HG02885 (cell line): ENCODE results near the gene C12orf57.
A peak's percentile ranks its signal among the peaks of the same experiment; 100 is the strongest.
"Not testable (repeated sequence)": the region's sequence is repeated elsewhere in the genome, so short reads cannot be mapped to it uniquely, and the experiment has no call there.

Experiments used
- ATAC-seq: cut with Tn5 transposase; IDR thresholded peaks from one replicate; pipeline ENCODE4 v1.9.1; 2021; ENCODE audit warnings: mild to moderate bottlenecking; ENCODE audit not compliant: unreplicated experiment, poor library complexity

Gene C12orf57

GRCh38 chr12:6943722-6944380, at the start of gene C12orf57, which contains the start of gene RNU7-1:
Gene C12orf57, plus strand, starts transcription at chr12:6944022. Its CDS starts 100 bp downstream, at chr12:6944122.
Gene RNU7-1, plus strand, starts transcription at chr12:6943816.
- ATAC-seq = peak; percentile 42

- ATAC-seq = no peak
Observed at GRCh38 chr12:6894321-6894720, 49.5 kb upstream of the C12orf57 start.

- no peak for ATAC-seq
Observed at GRCh38 chr12:6896846-6897435, 46.9 kb upstream of the C12orf57 start.

- no peak for ATAC-seq
Observed at GRCh38 chr12:6899427-6899826, 44.4 kb upstream of the C12orf57 start.

- no peak for ATAC-seq
Observed at GRCh38 chr12:6899837-6900519, 43.8 kb upstream of the C12orf57 start.

GRCh38 chr12:6902448-6902847, 41.4 kb upstream of the C12orf57 start:
- no peak for ATAC-seq

GRCh38 chr12:6903722-6904121, 40.1 kb upstream of the C12orf57 start:
- no peak for ATAC-seq

- peak; percentile 98 for ATAC-seq
Observed at GRCh38 chr12:6904280-6905276, 39.2 kb upstream of the C12orf57 start, which contains the start of gene LRRC23. Gene LRRC23, plus strand, starts transcription at chr12:6904822. Its CDS starts 812 bp downstream, at chr12:6905634.

GRCh38 chr12:6905414-6906040, 38.3 kb upstream of the C12orf57 start:
- ATAC-seq = no peak

GRCh38 chr12:6908141-6908540, 35.7 kb upstream of the C12orf57 start:
- not testable (repeated sequence) for ATAC-seq

- no peak for ATAC-seq
Observed at GRCh38 chr12:6909421-6910145, 34.2 kb upstream of the C12orf57 start.

GRCh38 chr12:6912164-6912935, 31.5 kb upstream of the C12orf57 start:
- ATAC-seq = no peak

GRCh38 chr12:6914246-6914946, 29.4 kb upstream of the C12orf57 start, which contains the start of gene ENO2:
Gene ENO2, plus strand, starts transcription at chr12:6914580. Its CDS starts 1,253 bp downstream, at chr12:6915833.
- ATAC-seq = peak; percentile 74

- ATAC-seq = no peak
Observed at GRCh38 chr12:6914947-6915788, 28.7 kb upstream of the C12orf57 start.

- ATAC-seq = no peak
Observed at GRCh38 chr12:6915789-6916285, 28.0 kb upstream of the C12orf57 start.

GRCh38 chr12:6916426-6917200, 27.2 kb upstream of the C12orf57 start:
- no peak for ATAC-seq
